ENCODE data around the gene CPT2. TPM values are rescaled to one million over a fixed set of nuclear protein-coding genes. Genes with fewer than 3 reads are reported as not detected.

CPT2 gene
- total and polyA plus RNA-seq, 9 of the 15 experiments (the other 6 are each of a cell fraction or from before 2014, with no cell fraction given) = 7.6 to 25.1 (median 16.8) TPM

- Histone ChIP-seq H3K36me3 (ENCODE audit: control insufficient read depth, insufficient read depth, low read length) (peaks cover 94% of the 10 kb centered on the region), H3K9me3 (replicated peaks; ENCODE audit: control insufficient read depth, insufficient read depth, low read depth, low read length) (no peaks in the 10 kb centered on the region), H3K4me1 (replicated peaks in 1 of 2; ENCODE audit: control insufficient read depth in 2 of 2, insufficient read depth in 2 of 2, low read length in 2 of 2) (peaks cover 0 to 6% of the 10 kb centered on the region in 2 experiments; a peak in 2 of 5 replicates), H3K4me2 (ENCODE audit: insufficient read depth, low read length) (0 out of 2 replicates have a peak overlapping the region, but pooled peaks have one; percentile 9), H4K20me1 (replicated peaks; ENCODE audit: control insufficient read depth, insufficient read depth, low read length) (peaks cover 7% of the 10 kb centered on the region; the same call in 1 of the 2 replicates), H3K27ac (ENCODE audit: extremely low read depth, low read depth, low read length) (peak overlapping the region; percentile 27; the same call in 2 of the 3 replicates), H3K9ac (ENCODE audit: insufficient read depth in 1 of 2, low read depth in 2 of 2, low read length in 2 of 2) (no peak overlapping the region; a peak in 1 of 4 replicates), H3K9me1 (ENCODE audit: control insufficient read depth, insufficient read depth, low read length) (peaks cover 4% of the 10 kb centered on the region), H3K27me3 (ENCODE audit: control insufficient read depth in 2 of 2, insufficient read depth in 2 of 2, low read length in 2 of 2) (no peaks in the 10 kb centered on the region), H3K4me3 (no peak overlapping the region), H3K79me2 (ENCODE audit: control insufficient read depth, insufficient read depth, low read length) (no peaks in the 10 kb centered on the region), H2AFZ (ENCODE audit: low read depth, low read length) (no peak overlapping the region)
- ChIA-PET CTCF (ENCODE audit: low intra/inter-chr PET ratio) (no interaction called here), POLR2A (interaction anchor here (0.7 to 1.3 kb wide), 5 partner anchors 9 to 106 kb away, joined by 3 to 6 read pairs (median 3); no protein-coding TSS in a partner anchor)
- in situ Hi-C loops (cut with MboI) (no loop called here), intact Hi-C loops (cut with micrococcal nuclease) (no loop called here)
- no TSS peak for BruUV-seq (replicated peaks)
- WGBS (ENCODE audit: insufficient coverage, low coverage, missing lambda C conversion rate) = 18% methylated on average over 4 of the region's 4 CpGs
- peak in 2 of 4 experiments; percentile 29 to 71 for DNase-seq (ENCODE audit: extremely low read depth in 1 of 4, low spot score in 3 of 4)
- peak; percentile 82 for ATAC-seq
- FAIRE-seq = peak; percentile 65
- TF ChIP-seq TCF3 (CRISPR knock-in tag; IDR thresholded peaks at IDR 0.05) = peak; percentile 50
- TF ChIP-seq PHF21A (IDR thresholded peaks at IDR 0.05; ENCODE audit: borderline replicate concordance, low read depth) = no peak
- TF ChIP-seq ZNF655 (CRISPR knock-in tag; IDR thresholded peaks at IDR 0.05) = no peak
- TF ChIP-seq ARID2 (IDR thresholded peaks at IDR 0.05) = no peak
- TF ChIP-seq ZNF766 (CRISPR knock-in tag; conservative IDR thresholded peaks at IDR 0.05) = peak; percentile 61
- TF ChIP-seq EWSR1 (IDR thresholded peaks at IDR 0.05; ENCODE audit: borderline replicate concordance, low read depth, partially characterized antibody) = no peak
- TF ChIP-seq ZNF830 (CRISPR knock-in tag; IDR thresholded peaks at IDR 0.05) = no peak
- TF ChIP-seq ZKSCAN1 (IDR thresholded peaks at IDR 0.05; ENCODE audit: low read depth, low read length) = no peak
- no peak for TF ChIP-seq NELFE (IDR thresholded peaks at IDR 0.05; ENCODE audit: insufficient read depth, insufficient read length)
- TF ChIP-seq ZZZ3 (IDR thresholded peaks at IDR 0.05) = no peak
- TF ChIP-seq EHMT2 (IDR thresholded peaks at IDR 0.05) = 0 out of 2 replicates have a peak, but pooled peaks have one; percentile 48
- TF ChIP-seq ZBED1 (IDR thresholded peaks at IDR 0.05) = no peak
- peak; percentile 41; the same call in 1 of the 2 replicates for TF ChIP-seq FOSL1 (tag; conservative IDR thresholded peaks at IDR 0.05)
- TF ChIP-seq ZNF780A (CRISPR knock-in tag; IDR thresholded peaks at IDR 0.05) = no peak
- TF ChIP-seq, protein P1, sequence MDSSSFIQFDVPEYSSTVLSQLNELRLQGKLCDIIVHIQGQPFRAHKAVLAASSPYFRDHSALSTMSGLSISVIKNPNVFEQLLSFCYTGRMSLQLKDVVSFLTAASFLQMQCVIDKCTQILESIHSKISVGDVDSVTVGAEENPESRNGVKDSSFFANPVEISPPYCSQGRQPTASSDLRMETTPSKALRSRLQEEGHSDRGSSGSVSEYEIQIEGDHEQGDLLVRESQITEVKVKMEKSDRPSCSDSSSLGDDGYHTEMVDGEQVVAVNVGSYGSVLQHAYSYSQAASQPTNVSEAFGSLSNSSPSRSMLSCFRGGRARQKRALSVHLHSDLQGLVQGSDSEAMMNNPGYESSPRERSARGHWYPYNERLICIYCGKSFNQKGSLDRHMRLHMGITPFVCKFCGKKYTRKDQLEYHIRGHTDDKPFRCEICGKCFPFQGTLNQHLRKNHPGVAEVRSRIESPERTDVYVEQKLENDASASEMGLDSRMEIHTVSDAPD (CRISPR knock-in tag; IDR thresholded peaks at IDR 0.05) = no peak
- TF ChIP-seq PHF8 (IDR thresholded peaks at IDR 0.05; ENCODE audit: borderline replicate concordance, low read length) = no peak
- peak; percentile 18 for TF ChIP-seq DACH1 (IDR thresholded peaks at IDR 0.05; ENCODE audit: partially characterized antibody)
- TF ChIP-seq ZNF253 (CRISPR knock-in tag; conservative IDR thresholded peaks at IDR 0.05) = no peak
- no peak for TF ChIP-seq MLLT1 (IDR thresholded peaks at IDR 0.05)
Measured at GRCh38 chr1:53254011-53254640, 57.5 kb downstream of the CPT2 start.
